IMR-90 (cell line): Measurements from ENCODE around the gene TARS3. TPM values are rescaled to one million over a fixed set of nuclear protein-coding genes. Genes with fewer than 3 reads are reported as not detected.

Experiments
- ATAC-seq: fragments of 200-7000 bp; cut with Tn5 transposase; 2 replicates; pipeline ENCODE4 v1.9.1; 2020; ENCODE audit warnings: low read depth, mild to moderate bottlenecking, moderate library complexity
- BruUV-seq: library from RNA; stranded (reverse); fragments of 400-500 nt; replicated peaks from 2 replicates; lab custom pipeline; 2021; lab: Mats Ljungman, UMichigan
- CTCF ChIA-PET: fragments of 300-600 bp; formaldehyde crosslinking; extraction: SDS; loops from one replicate; lab custom pipeline; 2021; ENCODE audit warnings: antibody characterized with exemption; lab: Yijun Ruan, JAX
- POLR2A ChIA-PET: fragments of 300-600 bp; sonication (Branson Sonifier 250); formaldehyde crosslinking; loops from one replicate; lab custom pipeline; 2022; ENCODE audit warnings: antibody characterized with exemption; ENCODE audit not compliant: unreplicated experiment; lab: Charles Lee
- DNase-seq: peaks from one replicate; pipeline ENCODE4 v3.0.0; 2013
- H2AFZ ChIP-seq: replicated peaks from 2 replicates; pipeline ENCODE3; 2013; ENCODE audit warnings: low read length, mild to moderate bottlenecking; ENCODE audit not compliant: poor library complexity
- H2AK5ac ChIP-seq: 2 replicates; pipeline ENCODE4 v1.6.1; 2013; ENCODE audit warnings: low read depth, low read length, inconsistent platforms
- H2AK9ac ChIP-seq: replicated peaks from 2 replicates; pipeline ENCODE3; 2013; ENCODE audit warnings: mild to moderate bottlenecking, low read depth, low read length, moderate library complexity; ENCODE audit not compliant: poor library complexity
- H2BK120ac ChIP-seq: 2 replicates; pipeline ENCODE4 v1.6.1; 2013; ENCODE audit warnings: low read depth, low read length, inconsistent platforms
- H2BK15ac ChIP-seq: 3 replicates; pipeline ENCODE4 v1.6.1; 2013; ENCODE audit warnings: low read depth, low read length, inconsistent platforms
- H2BK20ac ChIP-seq: 2 replicates; pipeline ENCODE4 v1.6.1; 2013; ENCODE audit warnings: low read depth, mild to moderate bottlenecking, inconsistent platforms, low read length, moderate library complexity
- H2BK5ac ChIP-seq: 2 replicates; pipeline ENCODE4 v1.6.1; 2013; ENCODE audit warnings: mild to moderate bottlenecking, low read depth, low read length, inconsistent platforms; ENCODE audit not compliant: poor library complexity, severe bottlenecking
- H3K14ac ChIP-seq: replicated peaks from 2 replicates; pipeline ENCODE4 v1.6.1; 2013; ENCODE audit warnings: low read depth, low read length, inconsistent platforms
- H3K18ac ChIP-seq: 2 replicates; pipeline ENCODE4 v1.6.1; 2013; ENCODE audit warnings: low read depth, low read length, control low read depth
- H3K23ac ChIP-seq: 2 replicates; pipeline ENCODE4 v1.6.1; 2013; ENCODE audit warnings: low read depth, low read length, inconsistent platforms
- H3K27ac ChIP-seq: 2 replicates; pipeline ENCODE4 v1.5.1; 2013; ENCODE audit warnings: mild to moderate bottlenecking, control low read depth, low read length; ENCODE audit not compliant: insufficient read depth
- H3K27me3 ChIP-seq: 2 replicates; pipeline ENCODE4 v1.6.1; 2013; ENCODE audit warnings: low read length; ENCODE audit not compliant: control insufficient read depth, insufficient read depth
- H3K36me3 ChIP-seq: 2 replicates; pipeline ENCODE4 v1.6.1; 2013; ENCODE audit warnings: low read length, mixed read lengths; ENCODE audit not compliant: control insufficient read depth, insufficient read depth
- H3K4ac ChIP-seq: 2 replicates; pipeline ENCODE4 v1.6.1; 2013; ENCODE audit warnings: low read depth, low read length, inconsistent platforms
- H3K4me1 ChIP-seq: 2 replicates; pipeline ENCODE4 v1.6.1; 2013; ENCODE audit warnings: low read length, mixed read lengths; ENCODE audit not compliant: control insufficient read depth, insufficient read depth
- H3K4me2 ChIP-seq: 2 replicates; pipeline ENCODE4 v1.6.1; 2013; ENCODE audit warnings: low read depth, mild to moderate bottlenecking, control low read depth, low read length, moderate library complexity
- H3K4me3 ChIP-seq: 2 replicates; pipeline ENCODE4 v1.5.1; 2013; ENCODE audit warnings: low read depth, mild to moderate bottlenecking, control low read depth, low read length, moderate library complexity; ENCODE audit not compliant: insufficient read depth
- H3K56ac ChIP-seq: 2 replicates; pipeline ENCODE4 v1.6.1; 2013; ENCODE audit warnings: low read length, inconsistent platforms; ENCODE audit not compliant: insufficient read depth; ENCODE audit errors: extremely low read depth
- H3K79me1 ChIP-seq, 2 experiments: 2 replicates each; pipeline ENCODE4 v1.6.1; 2013; ENCODE audit warnings: low read length in 2 of 2, inconsistent platforms in 1 of 2, low read depth in 1 of 2
- H3K9ac ChIP-seq: 2 replicates; pipeline ENCODE4 v1.6.1; 2013; ENCODE audit warnings: low read depth, low read length, control low read depth
- H3K9me1 ChIP-seq: 2 replicates; pipeline ENCODE4 v1.6.1; 2013; ENCODE audit warnings: low read length, inconsistent platforms; ENCODE audit not compliant: insufficient read depth
- H3K9me3 ChIP-seq: 2 replicates; pipeline ENCODE4 v1.6.1; 2013; ENCODE audit warnings: low read length; ENCODE audit not compliant: control insufficient read depth, insufficient read depth
- H4K20me1 ChIP-seq: 2 replicates; pipeline ENCODE4 v1.6.1; 2013; ENCODE audit warnings: low read length, inconsistent platforms; ENCODE audit not compliant: insufficient read depth
- H4K5ac ChIP-seq: 2 replicates; pipeline ENCODE4 v1.6.1; 2013; ENCODE audit warnings: mild to moderate bottlenecking, low read depth, low read length, control low read depth
- H4K8ac ChIP-seq, 2 experiments: 2 replicates each; pipeline ENCODE4 v1.6.1; 2013; ENCODE audit warnings: low read depth in 2 of 2, low read length in 2 of 2, control low read depth in 1 of 2, inconsistent platforms in 1 of 2
- H4K91ac ChIP-seq: 2 replicates; pipeline ENCODE4 v1.6.1; 2013; ENCODE audit warnings: low read depth, low read length, inconsistent platforms; ENCODE audit not compliant: insufficient read depth
- NFE2L2 ChIP-seq: fragments of 150-350 bp; IDR thresholded peaks from 2 replicates; pipeline ENCODE4 v1.6.1; 2016; ENCODE audit warnings: low read depth, mild to moderate bottlenecking, low read length
- RCOR1 ChIP-seq: IDR thresholded peaks from 2 replicates; pipeline ENCODE4 v1.6.1; 2012; ENCODE audit warnings: mild to moderate bottlenecking, low read length, improper control_type of control experiment; ENCODE audit not compliant: insufficient replicate concordance
- WGBS, 2 experiments: methylation state at CpG; one replicate each; pipeline versions ENCODE4 v1.1.5 to v1.1.7; 2013; ENCODE audit warnings: missing lambda C conversion rate in 2 of 2; ENCODE audit not compliant: insufficient read length in 1 of 2; ENCODE audit errors: extremely low coverage in 2 of 2; 5-methylcytosine and 5-hydroxymethylcytosine counted together
- dilution Hi-C: fragments of 300-500 bp; cut with HindIII; formaldehyde crosslinking; loops from one replicate; pipeline ENCODE4 v1.14.3; 2018; ENCODE audit warnings: low sequenced_read_pairs; ENCODE audit not compliant: unreplicated experiment
- in situ Hi-C: fragments of 300-500 bp; cut with MboI; formaldehyde crosslinking; loops from 3 replicates; pipeline ENCODE4 v1.14.3; 2019; ENCODE audit warnings: low sequenced_read_pairs, inconsistent platforms, mixed read lengths
- intact Hi-C: fragments of 100-400 bp; cut with micrococcal nuclease; formaldehyde crosslinking; loops from 2 replicates; pipeline ENCODE4 v1.10.0; 2022
- polyA plus RNA-seq, 3 experiments: library from polyadenylated mRNA; depleted of rRNA; stranded (reverse); fragments of >200 nt; gene quantifications; 2 replicates each; pipeline ENCODE4 v1.2.3, GENCODE V29; 2012; ENCODE audit warnings: low replicate concordance in 1 of 3
- total RNA-seq: library from RNA; depleted of rRNA; stranded (reverse); fragments of >200 nt; gene quantifications from 2 replicates; pipeline ENCODE4 v1.2.3, GENCODE V29; 2012

The TARS3 gene
- total and polyA plus RNA-seq, 2 of the 4 experiments (the other 2 are of a cell fraction), result 3.4 to 9.3 TPM

DNA sequence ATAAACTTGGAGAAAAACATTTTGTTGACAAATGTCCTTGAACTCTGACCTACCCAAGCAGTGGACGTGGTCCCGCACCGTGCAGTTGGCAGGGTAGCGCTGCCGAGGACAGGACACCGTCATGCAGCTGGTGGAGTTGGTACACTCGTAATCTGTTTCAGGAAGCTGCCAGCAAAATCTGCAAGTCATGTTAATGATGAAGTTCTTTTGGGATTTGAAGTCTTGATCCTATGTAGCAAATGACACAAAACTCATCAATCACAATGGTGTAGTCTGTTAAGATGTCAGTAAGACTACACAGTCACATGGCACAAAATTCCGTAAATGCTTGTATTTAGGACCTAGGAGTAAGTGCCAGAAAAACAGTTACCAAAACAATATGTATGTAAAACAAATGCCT is 77.6 kb downstream of the TARS3 start:
- no peak for DNase-seq
- ChIA-PET POLR2A (no interaction called here), CTCF (interaction anchor here (1.0 kb wide), 1 partner anchor 326 kb away, joined by 4 read pairs; no protein-coding TSS in a partner anchor)

More for the DNA sequence above, 77.6 kb downstream of the TARS3 start:
- Histone ChIP-seq H2BK5ac (no peak overlapping the region), H3K36me3 (peaks cover 33% of the 10 kb centered on the region), H3K4ac (no peak overlapping the region), H4K20me1 (peaks cover 11% of the 10 kb centered on the region; the same call in 1 of the 2 replicates), H2BK20ac (no peak overlapping the region), H3K27ac (no peak overlapping the region; the same call in 1 of the 2 replicates), H3K23ac (no peak overlapping the region), H3K4me3 (no peak overlapping the region), H3K9me1 (no peaks in the 10 kb centered on the region), H3K9me3 (no peaks in the 10 kb centered on the region), H4K91ac (no peak overlapping the region), H2AFZ (no peak overlapping the region), H2AK5ac (no peak overlapping the region), H3K27me3 (no peaks in the 10 kb centered on the region), H3K56ac (no peak overlapping the region), H2BK120ac (no peak overlapping the region), H3K4me1 (peaks cover 6% of the 10 kb centered on the region), H3K79me1 (peaks cover 16 to 33% of the 10 kb centered on the region in 2 experiments), H4K8ac (no peak overlapping the region), H4K5ac (no peak overlapping the region), H3K14ac (no peak overlapping the region), H3K9ac (no peak overlapping the region; the same call in 1 of the 2 replicates), H3K18ac (no peak overlapping the region), H2AK9ac (no peak overlapping the region), H2BK15ac (no peak overlapping the region), H3K4me2 (no peak overlapping the region)
- no peak for ATAC-seq
- in situ Hi-C loops, result no loop called here
- dilution Hi-C loops, result no loop called here
- WGBS, 2 experiments, result 91% methylated on average over 6 of the region's 8 CpGs; no CpG with 5 or more reads in 1 of the 2 experiments
- BruUV-seq, result no TSS peak
- intact Hi-C loops, result loop anchor here (10.0 kb wide), 1 partner anchor 632 kb away; no protein-coding TSS in a partner anchor
- TF ChIP-seq NFE2L2, result peak; percentile 77
- TF ChIP-seq RCOR1, result no peak
